GM21528 (cell line): ENCODE data around the gene CLIP4.

ENCODE experiments used
- ATAC-seq: cut with Tn5 transposase; IDR thresholded peaks from one replicate; pipeline ENCODE4 v1.9.1; 2021; ENCODE audit warnings: mild to moderate bottlenecking, moderate library complexity; ENCODE audit not compliant: unreplicated experiment, low FRiP score

CLIP4 gene

GRCh38 chr2:29182334-29182733 lies 67.1 kb downstream of the CLIP4 start:
- ATAC-seq, result no peak

- no peak for ATAC-seq
Observed at GRCh38 chr2:29182920-29183319, 67.7 kb downstream of the CLIP4 start.

GRCh38 chr2:29184531-29184930 lies 69.3 kb downstream of the CLIP4 start:
- no peak for ATAC-seq

GRCh38 chr2:29186817-29187216 lies 71.6 kb downstream of the CLIP4 start:
- no peak for ATAC-seq

- no peak for ATAC-seq
Observed at GRCh38 chr2:29187926-29188325, 72.7 kb downstream of the CLIP4 start.

GRCh38 chr2:29189052-29189451 lies 73.8 kb downstream of the CLIP4 start:
- ATAC-seq, result peak; percentile 72

- no peak for ATAC-seq
Observed at GRCh38 chr2:29191817-29192216, 76.6 kb downstream of the CLIP4 start.

- ATAC-seq, result no peak
Observed at GRCh38 chr2:29192526-29192925, 77.3 kb downstream of the CLIP4 start.

- ATAC-seq, result no peak
Observed at GRCh38 chr2:29193111-29193510, 77.9 kb downstream of the CLIP4 start.

GRCh38 chr2:29193681-29194080 lies 78.5 kb downstream of the CLIP4 start:
- ATAC-seq, result no peak

- no peak for ATAC-seq
Observed at GRCh38 chr2:29195796-29196195, 80.6 kb downstream of the CLIP4 start.

- peak; percentile 71 for ATAC-seq
Observed at GRCh38 chr2:29196792-29197788, 81.9 kb downstream of the CLIP4 start.

GRCh38 chr2:29201979-29202378 lies 86.8 kb downstream of the CLIP4 start:
- ATAC-seq, result no peak

- no peak for ATAC-seq
Observed at GRCh38 chr2:29202819-29203495, 87.7 kb downstream of the CLIP4 start.

- no peak for ATAC-seq
Observed at GRCh38 chr2:29206941-29207340, 91.7 kb downstream of the CLIP4 start.

- no peak for ATAC-seq
Observed at GRCh38 chr2:29207352-29208148, 92.3 kb downstream of the CLIP4 start.

GRCh38 chr2:29209551-29209950 lies 94.3 kb downstream of the CLIP4 start:
- no peak for ATAC-seq

GRCh38 chr2:29212009-29212408 lies 96.8 kb downstream of the CLIP4 start:
- ATAC-seq, result no peak

- ATAC-seq, result no peak
Observed at GRCh38 chr2:29213888-29214291, 98.7 kb downstream of the CLIP4 start.

GRCh38 chr2:29215073-29215472 lies 99.9 kb downstream of the CLIP4 start:
- ATAC-seq, result no peak
